ENCODE results near the gene WDFY4. TPM values are rescaled to one million over a fixed set of nuclear protein-coding genes. Genes with fewer than 3 reads are reported as not detected.

WDFY4 gene
- total RNA-seq, 1 experiment from 2014 or later = 0.23 TPM

- ChIA-PET CTCF (no interaction called here), POLR2A (no interaction called here)
- TF ChIP-seq TCF7L2 (IDR thresholded peaks at IDR 0.05; ENCODE audit: low read depth, low read length) = no peak
- TF ChIP-seq CTCF (IDR thresholded peaks at IDR 0.05) = no peak
- TF ChIP-seq REST (IDR thresholded peaks at IDR 0.05; ENCODE audit: insufficient read depth in 1 of 2, low read depth in 2 of 2, low read length in 1 of 2) = no peak
- no peak for TF ChIP-seq SIN3A (IDR thresholded peaks at IDR 0.05; ENCODE audit: borderline replicate concordance, insufficient read depth, low read depth, low read length)
- no peak for TF ChIP-seq POLR2AphosphoS5 (IDR thresholded peaks at IDR 0.05; ENCODE audit: low read depth, low read length)
- H3K27me3 ChIP-seq (ENCODE audit: control insufficient read depth, insufficient read depth, low read length) = 0 out of 2 replicates have a peak, but pooled peaks cover 7% of the 10 kb centered on the region
- in situ Hi-C loops (cut with HindIII; ENCODE audit: low pct_unique_long_range_greater_than_20kb, low sequenced_read_pairs) = no loop called here
- DNase-seq (ENCODE audit: low read depth, low spot score) (no peak), ATAC-seq (no peak)
- no TSS peak for BruUV-seq (replicated peaks)
- no peak overlapping the region for H3K4me3 ChIP-seq (ENCODE audit: low read depth in 2 of 2, low read length in 2 of 2)
- no peaks in the 10 kb centered on the region for H3K9me3 ChIP-seq (ENCODE audit: control insufficient read depth, insufficient read depth, low read depth, low read length)
- no peak overlapping the region for H3K27ac ChIP-seq (ENCODE audit: low read length)
- intact Hi-C loops (cut with micrococcal nuclease; ENCODE audit: unreplicated experiment) = no loop called here
- no peaks in the 10 kb centered on the region for H3K4me1 ChIP-seq (ENCODE audit: control insufficient read depth, insufficient read depth, low read length)
- H3K36me3 ChIP-seq (ENCODE audit: control insufficient read depth, insufficient read depth, low read length) = no peaks in the 10 kb centered on the region
Measured at GRCh38 chr10:48797830-48798229, 113.2 kb downstream of the WDFY4 start.

- POLR2A ChIA-PET = no interaction called here
- no peaks in the 10 kb centered on the region for H3K9me3 ChIP-seq (ENCODE audit: control insufficient read depth, insufficient read depth, low read depth, low read length)
- no TSS peak for BruUV-seq (replicated peaks)
- in situ Hi-C loops (cut with HindIII; ENCODE audit: low pct_unique_long_range_greater_than_20kb, low sequenced_read_pairs) = no loop called here
- H3K36me3 ChIP-seq (ENCODE audit: control insufficient read depth, insufficient read depth, low read length) = no peaks in the 10 kb centered on the region
- CTCF ChIA-PET = interaction anchor here (1.0 kb wide), 1 partner anchor 141 kb away, joined by 3 read pairs; no protein-coding TSS in a partner anchor
- TF ChIP-seq POLR2AphosphoS5 (IDR thresholded peaks at IDR 0.05; ENCODE audit: low read depth, low read length) (no peak), SIN3A (IDR thresholded peaks at IDR 0.05; ENCODE audit: borderline replicate concordance, insufficient read depth, low read depth, low read length) (no peak), REST (IDR thresholded peaks at IDR 0.05; ENCODE audit: insufficient read depth in 1 of 2, low read depth in 2 of 2, low read length in 1 of 2) (no peak), CTCF (IDR thresholded peaks at IDR 0.05) (no peak), TCF7L2 (IDR thresholded peaks at IDR 0.05; ENCODE audit: low read depth, low read length) (no peak)
- H3K4me1 ChIP-seq (ENCODE audit: control insufficient read depth, insufficient read depth, low read length) = no peaks in the 10 kb centered on the region
- no peak overlapping the region for H3K27ac ChIP-seq (ENCODE audit: low read length)
- H3K4me3 ChIP-seq (ENCODE audit: low read depth in 2 of 2, low read length in 2 of 2) = no peak overlapping the region
- H3K27me3 ChIP-seq (ENCODE audit: control insufficient read depth, insufficient read depth, low read length) = 0 out of 2 replicates have a peak, but pooled peaks cover 7% of the 10 kb centered on the region
- no peak for ATAC-seq
- DNase-seq (ENCODE audit: low read depth, low spot score) = no peak
- intact Hi-C loops (cut with micrococcal nuclease; ENCODE audit: unreplicated experiment) = no loop called here
Measured at GRCh38 chr10:48798481-48799254, 114.0 kb downstream of the WDFY4 start.
